SK-N-SH (cell line): Measurements from ENCODE around the gene TEKTIP1. TPM values are rescaled to one million over a fixed set of nuclear protein-coding genes. Genes with fewer than 3 reads are reported as not detected.

ENCODE experiments used
- CTCF ChIA-PET: fragments of 300-600, 350-600 bp; formaldehyde crosslinking; extraction: SDS; loops from one replicate; lab custom pipeline; 2021; lab: Yijun Ruan, JAX
- POLR2A ChIA-PET: fragments of 350-600 bp; sonication (Branson Sonifier 250); formaldehyde crosslinking; extraction: SDS; loops from one replicate; lab custom pipeline; 2020; ENCODE audit warnings: antibody characterized with exemption, inconsistent platforms; lab: Yijun Ruan, JAX
- DNase-seq: peaks from one replicate; pipeline ENCODE4 v3.0.0; 2012
- H2AFZ ChIP-seq: fragments of 200-600 bp; sonication (generic); 2 replicates; pipeline ENCODE4 v1.8.1; 2016; ENCODE audit warnings: antibody characterized with exemption, mild to moderate bottlenecking, low read depth
- H3F3A ChIP-seq: fragments of 200-600 bp; sonication (generic); replicated peaks from 2 replicates; pipeline ENCODE3; 2016; ENCODE audit warnings: antibody characterized with exemption, mild to moderate bottlenecking; ENCODE audit not compliant: insufficient read depth
- H3K27ac ChIP-seq, 2 experiments: fragments of 200-500 bp in 1 of 2; fragments of 200-600 bp in 1 of 2; sonication (Bioruptor generic) in 1 of 2; sonication (generic), shearing (Covaris generic) in 1 of 2; 2 replicates each; pipeline versions ENCODE4 v1.5.1 to v1.6.1; 2014 to 2016; ENCODE audit warnings: low read depth in 2 of 2, inconsistent platforms in 1 of 2, low read length in 1 of 2, mild to moderate bottlenecking in 1 of 2, mixed read lengths in 1 of 2
- H3K27me3 ChIP-seq: fragments of 200-600 bp; sonication (generic), shearing (Covaris generic); 2 replicates; pipeline ENCODE4 v1.6.1; 2016; ENCODE audit warnings: mixed run types; ENCODE audit not compliant: insufficient read depth
- H3K36me3 ChIP-seq, 2 experiments: fragments of 200-500 bp in 1 of 2; fragments of 200-600 bp in 1 of 2; sonication (Bioruptor generic) in 1 of 2; sonication (generic) in 1 of 2; replicated peaks in 1 of 2; 2 replicates each; pipeline versions ENCODE3 to v1.5.1; 2014 to 2016; ENCODE audit warnings: low read length in 1 of 2, mild to moderate bottlenecking in 1 of 2; ENCODE audit not compliant: insufficient read depth in 2 of 2, control insufficient read depth in 1 of 2
- H3K4me1 ChIP-seq, 2 experiments: fragments of 200-500 bp in 1 of 2; fragments of 200-600 bp in 1 of 2; sonication (Bioruptor generic) in 1 of 2; sonication (generic), shearing (Covaris generic) in 1 of 2; 2 replicates each; pipeline versions ENCODE4 v1.5.1 to v1.6.1; 2014 to 2016; ENCODE audit warnings: low read depth in 1 of 2, low read length in 1 of 2, mixed run types in 1 of 2; ENCODE audit not compliant: insufficient read depth in 2 of 2, control insufficient read depth in 1 of 2
- H3K4me2 ChIP-seq: fragments of 200-600 bp; sonication (generic), shearing (Covaris generic); 2 replicates; pipeline ENCODE4 v1.6.1; 2017; ENCODE audit warnings: mixed run types
- H3K4me3 ChIP-seq, 2 experiments: fragments of 200-500 bp in 1 of 2; fragments of 200-600 bp in 1 of 2; sonication (Bioruptor generic) in 1 of 2; sonication (generic), shearing (Covaris generic) in 1 of 2; 2 replicates each; pipeline versions ENCODE4 v1.5.1 to v1.8.1; 2014 to 2016; ENCODE audit warnings: low read depth in 2 of 2, inconsistent platforms in 1 of 2, low read length in 1 of 2, mild to moderate bottlenecking in 1 of 2, mixed read lengths in 1 of 2, moderate library complexity in 1 of 2
- H3K79me2 ChIP-seq: fragments of 200-600 bp; sonication (generic); 2 replicates; pipeline ENCODE4 v1.8.1; 2017; ENCODE audit warnings: mild to moderate bottlenecking; ENCODE audit not compliant: insufficient read depth
- H3K9ac ChIP-seq: fragments of 200-600 bp; sonication (generic); 2 replicates; pipeline ENCODE4 v1.6.1; 2017; ENCODE audit warnings: mixed run types
- H3K9me2 ChIP-seq: fragments of 200-600 bp; sonication (generic); 2 replicates; pipeline ENCODE4 v1.6.1; 2017; ENCODE audit warnings: mixed run types
- H3K9me3 ChIP-seq: fragments of 200-600 bp; sonication (generic); 2 replicates; pipeline ENCODE4 v1.6.1; 2017; ENCODE audit warnings: mixed run types, mild to moderate bottlenecking, moderate library complexity
- H4K20me1 ChIP-seq: fragments of 200-600 bp; sonication (generic); 2 replicates; pipeline ENCODE4 v1.6.1; 2017; ENCODE audit warnings: mild to moderate bottlenecking, mixed run types; ENCODE audit not compliant: insufficient read depth
- CHD2 ChIP-seq: fragments of 150-350 bp; IDR thresholded peaks from 2 replicates; pipeline ENCODE4 v1.6.1; 2018; ENCODE audit warnings: low read length; ENCODE audit not compliant: partially characterized antibody
- CTCF ChIP-seq: fragments of 200-600 bp; sonication (generic); IDR thresholded peaks from 2 replicates; pipeline ENCODE4 v1.6.1; 2017; ENCODE audit warnings: antibody characterized with exemption, mild to moderate bottlenecking, moderate library complexity
- EP300 ChIP-seq, 2 experiments: IDR thresholded peaks; 2 replicates each; pipeline versions ENCODE4 v1.4.0 to v1.6.1; 2012; ENCODE audit warnings: borderline replicate concordance in 1 of 2, low read depth in 1 of 2, low read length in 1 of 2
- EZH2phosphoT487 ChIP-seq: fragments of 200-600 bp; sonication (generic); IDR thresholded peaks from 2 replicates; pipeline ENCODE4 v1.6.1; 2017; ENCODE audit warnings: low read depth, mixed run types, mild to moderate bottlenecking, antibody characterized with exemption, moderate library complexity, borderline replicate concordance
- FOXM1 ChIP-seq: IDR thresholded peaks from 2 replicates; pipeline ENCODE4 v1.4.0; 2012; ENCODE audit warnings: low read depth, mild to moderate bottlenecking
- MAX ChIP-seq: IDR thresholded peaks from 2 replicates; pipeline ENCODE4 v1.4.0; 2012; ENCODE audit warnings: low read depth
- MXI1 ChIP-seq: IDR thresholded peaks from 2 replicates; pipeline ENCODE4 v1.6.1; 2012; ENCODE audit warnings: mild to moderate bottlenecking, low read depth, low read length, improper control_type of control experiment
- NFIC ChIP-seq: IDR thresholded peaks from 2 replicates; pipeline ENCODE4 v1.4.0; 2012; ENCODE audit warnings: borderline replicate concordance
- NRF1 ChIP-seq: IDR thresholded peaks from 2 replicates; pipeline ENCODE4 v1.6.1; 2012; ENCODE audit warnings: low read depth, mild to moderate bottlenecking, low read length
- PBX3 ChIP-seq: IDR thresholded peaks from 2 replicates; pipeline ENCODE4; 2012
- POLR2AphosphoS5 ChIP-seq: IDR thresholded peaks from 2 replicates; pipeline ENCODE4 v1.6.1; 2012; ENCODE audit warnings: low read depth, low read length
- RAD21 ChIP-seq: IDR thresholded peaks from 2 replicates; pipeline ENCODE4 v1.6.1; 2012; ENCODE audit warnings: mild to moderate bottlenecking, low read length
- REST ChIP-seq: IDR thresholded peaks from 2 replicates; pipeline ENCODE4 v1.6.1; 2012; ENCODE audit warnings: mild to moderate bottlenecking, low read depth, low read length, moderate library complexity
- RFX5 ChIP-seq: IDR thresholded peaks from 2 replicates; pipeline ENCODE4 v1.6.1; 2012; ENCODE audit warnings: mild to moderate bottlenecking, improper control_type of control experiment, low read length
- SMC3 ChIP-seq: IDR thresholded peaks from 2 replicates; pipeline ENCODE4 v1.6.1; 2012; ENCODE audit warnings: low read depth, low read length, improper control_type of control experiment
- ZBTB33 ChIP-seq: IDR thresholded peaks from 2 replicates; pipeline ENCODE4 v1.4.0; 2012; ENCODE audit warnings: low read depth, borderline replicate concordance
- WGBS: methylation state at CpG from one replicate; pipeline ENCODE4 v1.1.6; 2017; ENCODE audit warnings: low lambda C conversion rate; 5-methylcytosine and 5-hydroxymethylcytosine counted together
- polyA plus RNA-seq, 3 experiments: library from polyadenylated mRNA; depleted of rRNA; stranded (reverse); fragments of >200 nt; gene quantifications; 2 replicates each; pipeline ENCODE4 v1.2.3, GENCODE V29; 2012

The TEKTIP1 gene
- polyA plus RNA-seq, 1 of the 3 experiments (the other 2 are of a cell fraction) = 0.12 TPM

- Histone ChIP-seq H2AFZ (no peak overlapping the region), H3K4me1 (no peaks in the 10 kb centered on the region; a peak in 1 of 4 replicates), H3K9me2 (no peaks in the 10 kb centered on the region), H3F3A (peaks cover 9% of the 10 kb centered on the region), H4K20me1 (peaks cover 9% of the 10 kb centered on the region), H3K9me3 (no peaks in the 10 kb centered on the region), H3K9ac (no peak overlapping the region), H3K27ac (no peak overlapping the region), H3K4me3 (no peak overlapping the region), H3K36me3 (peaks cover 0 to 25% of the 10 kb centered on the region in 2 experiments), H3K4me2 (no peak overlapping the region), H3K27me3 (no peaks in the 10 kb centered on the region), H3K79me2 (no peaks in the 10 kb centered on the region)
- ChIA-PET CTCF (interaction anchor here (0.8 to 1.3 kb wide), 5 partner anchors 9 to 36 kb away, joined by 3 to 5 read pairs (median 4); partner anchors contain the start of gene FZR1), POLR2A (no interaction called here)
- WGBS = 93% methylated on average over 12 of the region's 25 CpGs
- TF ChIP-seq RAD21 (no peak), CHD2 (no peak), EP300 (IDR thresholded peaks at IDR 0.05; ENCODE audit: borderline replicate concordance in 1 of 2, low read depth in 1 of 2, low read length in 1 of 2) (no peak), NFIC (no peak), NRF1 (no peak), CTCF (no peak), ZBTB33 (no peak), PBX3 (no peak), FOXM1 (no peak), REST (no peak), POLR2AphosphoS5 (no peak), MXI1 (no peak), EZH2phosphoT487 (no peak), SMC3 (no peak), MAX (no peak), RFX5 (no peak)
- DNase-seq = no peak
These were observed 580 bp upstream of the TEKTIP1 start for GRCh38 chr19:3538258-3538929.
